ENCODE results near the gene ZMAT5. TPM values are rescaled to one million over a fixed set of nuclear protein-coding genes. Genes with fewer than 3 reads are reported as not detected.

Gene ZMAT5
- total and polyA plus RNA-seq, 2 of the 13 experiments (the other 11 are each of a cell fraction or from before 2014, with no cell fraction given): 20.7 to 27.8 TPM

- TF ChIP-seq, protein P1, sequence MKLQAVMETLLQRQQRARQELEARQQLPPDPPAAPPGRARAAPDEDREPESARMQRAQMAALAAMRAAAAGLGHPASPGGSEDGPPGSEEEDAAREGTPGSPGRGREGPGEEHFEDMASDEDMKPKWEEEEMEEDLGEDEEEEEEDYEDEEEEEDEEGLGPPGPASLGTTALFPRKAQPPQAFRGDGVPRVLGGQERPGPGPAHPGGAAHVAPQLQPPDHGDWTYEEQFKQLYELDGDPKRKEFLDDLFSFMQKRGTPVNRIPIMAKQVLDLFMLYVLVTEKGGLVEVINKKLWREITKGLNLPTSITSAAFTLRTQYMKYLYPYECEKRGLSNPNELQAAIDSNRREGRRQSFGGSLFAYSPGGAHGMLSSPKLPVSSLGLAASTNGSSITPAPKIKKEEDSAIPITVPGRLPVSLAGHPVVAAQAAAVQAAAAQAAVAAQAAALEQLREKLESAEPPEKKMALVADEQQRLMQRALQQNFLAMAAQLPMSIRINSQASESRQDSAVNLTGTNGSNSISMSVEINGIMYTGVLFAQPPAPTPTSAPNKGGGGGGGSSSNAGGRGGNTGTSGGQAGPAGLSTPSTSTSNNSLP (IDR thresholded peaks at IDR 0.05; ENCODE audit: low read depth, low read length): no peak
- TF ChIP-seq ZNF510 (CRISPR knock-in tag; IDR thresholded peaks at IDR 0.05; ENCODE audit: low read depth) (no peak), ZC3H4 (CRISPR knock-in tag; IDR thresholded peaks at IDR 0.05; ENCODE audit: borderline replicate concordance) (no peak), ZNF558 (CRISPR knock-in tag; IDR thresholded peaks at IDR 0.05; ENCODE audit: borderline replicate concordance) (no peak)
These were observed 59.3 kb downstream of the ZMAT5 start (continued) for GRCh38 chr22:29707471-29707870.

GRCh38 chr22:29707010-29707409 lies 59.8 kb downstream of the ZMAT5 start:
- no peak overlapping the region for H3K27ac ChIP-seq (ENCODE audit: extremely low read length, insufficient read depth, low read length)
- ChIA-PET CTCF (ENCODE audit: low intra/inter-chr PET ratio, low total read pairs) (no interaction called here), POLR2A (no interaction called here)
- 40% methylated on average over 6 of the region's 18 CpGs for WGBS (ENCODE audit: low lambda C conversion rate)
- no peak for FAIRE-seq
- H3K4me2 ChIP-seq (ENCODE audit: low read depth, low read length): no peak overlapping the region
- H3K4me1 ChIP-seq (ENCODE audit: insufficient read depth, low read length): peaks cover 29% of the 10 kb centered on the region
- no peaks in the 10 kb centered on the region for H4K20me1 ChIP-seq (ENCODE audit: insufficient read depth, low read length)
- H3K36me3 ChIP-seq (replicated peaks in 1 of 2; ENCODE audit: control insufficient read depth in 1 of 2, insufficient read depth in 2 of 2, low read length in 2 of 2): no peaks in the 10 kb centered on the region
- H2AFZ ChIP-seq (ENCODE audit: low read length): no peak overlapping the region
- intact Hi-C loops (cut with micrococcal nuclease; ENCODE audit: unreplicated experiment) (no loop called here), in situ Hi-C loops (cut with HindIII; ENCODE audit: extremely low pct_ligation_motif_present, low pct_unique_long_range_greater_than_20kb) (loop anchor here (10.0 kb wide), 1 partner anchor 378 kb away; the partner anchor contains the start of gene HORMAD2)
- no peaks in the 10 kb centered on the region for H3K9me3 ChIP-seq (ENCODE audit: low read length)
- TF ChIP-seq ZNF564 (CRISPR knock-in tag; IDR thresholded peaks at IDR 0.05) (no peak), ZNF781 (CRISPR knock-in tag; IDR thresholded peaks at IDR 0.05; ENCODE audit: borderline replicate concordance, not compliant biosample characterization) (no peak), ARNT2 (CRISPR knock-in tag; IDR thresholded peaks at IDR 0.05; ENCODE audit: low read depth) (no peak), ZNF430 (CRISPR knock-in tag; IDR thresholded peaks at IDR 0.05) (no peak), SIX1 (CRISPR knock-in tag; IDR thresholded peaks at IDR 0.05; ENCODE audit: borderline replicate concordance) (no peak), ZNF550 (CRISPR knock-in tag; IDR thresholded peaks at IDR 0.05; ENCODE audit: borderline replicate concordance) (no peak), JDP2 (CRISPR knock-in tag; IDR thresholded peaks at IDR 0.05; ENCODE audit: borderline replicate concordance) (no peak)
- TF ChIP-seq, protein P2, sequence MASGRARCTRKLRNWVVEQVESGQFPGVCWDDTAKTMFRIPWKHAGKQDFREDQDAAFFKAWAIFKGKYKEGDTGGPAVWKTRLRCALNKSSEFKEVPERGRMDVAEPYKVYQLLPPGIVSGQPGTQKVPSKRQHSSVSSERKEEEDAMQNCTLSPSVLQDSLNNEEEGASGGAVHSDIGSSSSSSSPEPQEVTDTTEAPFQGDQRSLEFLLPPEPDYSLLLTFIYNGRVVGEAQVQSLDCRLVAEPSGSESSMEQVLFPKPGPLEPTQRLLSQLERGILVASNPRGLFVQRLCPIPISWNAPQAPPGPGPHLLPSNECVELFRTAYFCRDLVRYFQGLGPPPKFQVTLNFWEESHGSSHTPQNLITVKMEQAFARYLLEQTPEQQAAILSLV (CRISPR knock-in tag; IDR thresholded peaks at IDR 0.05; ENCODE audit: borderline replicate concordance): no peak
- peaks cover 13 to 58% of the 10 kb centered on the region in 2 experiments for H3K27me3 ChIP-seq (ENCODE audit: control insufficient read depth in 1 of 2, insufficient read depth in 2 of 2, low read length in 2 of 2)
- no TSS peak for BruUV-seq (replicated peaks)
- no peak overlapping the region for H3K9ac ChIP-seq (ENCODE audit: insufficient read depth, low read depth, low read length)
- no peak for DNase-seq (ENCODE audit: low spot score)
- no peak for ATAC-seq
- no peak overlapping the region for H3K4me3 ChIP-seq (replicated peaks in 1 of 3; ENCODE audit: insufficient read depth in 1 of 3, low read depth in 2 of 3, low read length in 3 of 3)
- no peaks in the 10 kb centered on the region for H3K79me2 ChIP-seq (ENCODE audit: insufficient read depth, low read length)
